ENCODE data around the gene RALGAPA2.

GRCh38 chr20:20391766-20392165, 320.7 kb downstream of the RALGAPA2 start:
- TF ChIP-seq CTCF (IDR thresholded peaks at IDR 0.05): no peak
- no peak for TF ChIP-seq ZFX (IDR thresholded peaks at IDR 0.05; ENCODE audit: borderline replicate concordance)
